GM18519 (cell line): Measurements from ENCODE around the gene DOCK11.

Experiments
- ATAC-seq: cut with Tn5 transposase; IDR thresholded peaks from one replicate; pipeline ENCODE4 v1.9.1; 2021; ENCODE audit warnings: mild to moderate bottlenecking, moderate library complexity; ENCODE audit not compliant: unreplicated experiment, low FRiP score

Gene DOCK11

DNA sequence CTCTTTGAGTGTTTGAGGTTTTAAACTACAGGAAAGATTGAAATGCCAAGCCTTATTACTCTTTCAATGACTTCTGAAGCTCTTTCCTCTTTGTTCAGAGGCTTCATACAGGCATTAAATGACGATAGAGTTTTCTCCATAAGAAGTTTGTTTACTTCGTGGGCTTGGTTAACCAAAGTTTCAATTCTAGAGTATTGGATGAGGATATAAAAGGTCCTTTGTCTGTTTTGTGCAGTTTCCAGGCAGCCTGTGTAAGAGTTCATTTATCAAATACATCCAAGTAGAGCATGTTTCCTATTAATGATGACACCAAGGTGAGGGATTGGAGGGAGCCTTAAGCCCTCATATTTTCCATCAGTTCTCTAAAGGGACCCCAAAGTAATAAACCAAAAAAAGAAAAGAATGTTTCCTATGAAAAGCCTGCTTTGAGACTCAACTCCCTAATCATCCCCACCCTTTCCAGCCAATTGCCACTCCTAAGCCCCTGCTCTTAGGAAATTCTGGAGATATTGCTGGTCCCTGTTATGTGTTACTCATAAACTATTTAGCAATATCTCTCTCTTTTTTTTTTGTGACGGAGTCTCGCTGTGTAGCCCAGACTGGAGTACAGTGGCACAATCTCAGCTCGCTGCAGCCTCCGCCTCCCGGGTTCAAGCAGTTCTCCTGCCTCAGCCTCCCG is 125.6 kb downstream of the DOCK11 start:
- ATAC-seq, result no peak

DNA sequence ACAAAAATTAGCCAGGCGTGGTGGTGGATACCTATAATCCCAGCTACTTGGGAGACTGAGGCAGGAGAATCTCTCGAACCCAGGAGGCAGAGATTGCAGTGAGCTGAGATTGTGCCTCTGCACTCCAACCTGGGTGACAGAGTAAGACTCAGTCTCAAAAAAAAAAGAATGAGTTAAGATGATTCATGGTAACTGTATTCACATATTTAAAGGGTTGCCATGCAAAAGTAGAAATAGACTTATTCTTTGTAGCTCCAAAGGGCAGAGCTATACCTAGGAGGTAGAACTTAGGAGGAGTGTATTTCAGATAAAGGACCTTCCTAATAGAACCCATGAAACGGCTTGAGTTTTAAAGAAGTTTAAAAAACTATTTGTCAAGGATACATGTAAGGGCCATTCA is 127.4 kb downstream of the DOCK11 start:
- ATAC-seq, result no peak

GRCh38 chrX:118626346-118626745 is 130.7 kb downstream of the DOCK11 start:
- ATAC-seq, result no peak

DNA sequence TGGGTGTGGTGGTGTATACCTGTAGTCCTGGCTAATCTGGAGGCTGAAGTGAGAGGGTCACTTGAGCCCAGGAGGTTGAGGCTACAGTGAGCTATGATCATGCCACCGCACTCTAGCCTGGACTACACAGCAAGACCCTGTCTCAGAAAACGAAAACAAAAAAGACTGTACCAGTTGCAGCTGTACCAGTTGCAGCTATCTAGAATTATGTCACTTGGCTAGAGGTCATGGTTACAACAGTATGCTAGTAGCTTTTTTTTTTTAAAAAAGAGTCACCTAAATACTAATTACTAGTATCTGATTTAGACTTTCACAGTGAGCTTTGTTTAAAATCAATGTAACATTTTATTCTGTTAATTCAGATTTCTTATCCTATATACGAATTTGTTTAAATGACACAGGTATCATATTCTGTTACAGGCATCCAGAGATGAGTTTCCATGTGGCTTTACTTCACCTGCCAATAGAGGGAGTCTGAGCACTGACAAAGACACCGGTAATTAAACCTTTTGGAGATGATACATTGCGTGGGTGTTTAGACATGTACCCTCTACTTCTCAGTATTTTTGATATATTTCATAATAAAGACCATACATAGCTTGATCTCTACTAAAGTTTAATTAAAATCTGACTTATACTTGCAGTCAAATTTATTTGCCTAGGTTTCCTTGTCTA is 131.6 kb downstream of the DOCK11 start:
- no peak for ATAC-seq

DNA sequence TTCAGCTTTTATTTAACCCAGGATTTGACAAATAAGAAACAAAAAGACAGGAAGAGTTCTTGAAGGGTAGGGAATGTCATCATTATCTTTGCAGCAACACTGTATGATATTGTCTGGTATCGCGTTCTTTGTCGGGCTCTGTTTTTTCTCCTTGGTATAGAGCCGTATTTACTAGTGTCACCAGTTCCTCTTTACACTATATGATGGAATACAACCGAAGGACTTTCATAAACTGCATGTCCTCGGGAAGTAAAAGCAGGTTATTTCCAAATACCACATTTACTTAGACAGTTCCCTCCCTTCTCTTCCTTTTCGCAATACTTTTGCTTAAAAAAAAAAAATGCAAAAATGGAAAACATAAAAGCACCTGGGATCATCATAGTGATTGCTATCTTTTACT is 135.2 kb downstream of the DOCK11 start:
- no peak for ATAC-seq

GRCh38 chrX:118631586-118631985 is 136.0 kb downstream of the DOCK11 start:
- no peak for ATAC-seq

DNA sequence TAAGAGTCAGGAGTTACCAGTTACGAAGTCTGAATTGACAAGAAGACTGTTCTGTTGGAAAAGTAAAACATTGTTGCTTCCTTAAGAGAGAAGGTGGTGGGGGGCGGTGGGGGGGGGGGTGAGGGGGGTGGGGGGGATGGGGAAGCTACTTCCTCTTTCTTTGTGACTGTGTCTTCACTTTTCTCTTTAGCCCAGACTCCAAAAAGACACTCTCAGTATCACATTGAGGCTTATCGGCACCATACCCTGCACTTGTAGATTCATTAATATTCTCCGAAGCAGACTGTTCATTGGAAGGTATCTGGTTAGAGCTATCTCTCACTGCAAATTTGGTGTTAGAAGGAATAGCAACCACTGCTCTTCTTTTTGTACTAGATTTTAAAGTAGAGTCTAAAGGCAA is 137.2 kb downstream of the DOCK11 start:
- ATAC-seq, result peak; percentile 74

- ATAC-seq, result no peak
Measured at GRCh38 chrX:118633530-118633929, 137.9 kb downstream of the DOCK11 start.

DNA sequence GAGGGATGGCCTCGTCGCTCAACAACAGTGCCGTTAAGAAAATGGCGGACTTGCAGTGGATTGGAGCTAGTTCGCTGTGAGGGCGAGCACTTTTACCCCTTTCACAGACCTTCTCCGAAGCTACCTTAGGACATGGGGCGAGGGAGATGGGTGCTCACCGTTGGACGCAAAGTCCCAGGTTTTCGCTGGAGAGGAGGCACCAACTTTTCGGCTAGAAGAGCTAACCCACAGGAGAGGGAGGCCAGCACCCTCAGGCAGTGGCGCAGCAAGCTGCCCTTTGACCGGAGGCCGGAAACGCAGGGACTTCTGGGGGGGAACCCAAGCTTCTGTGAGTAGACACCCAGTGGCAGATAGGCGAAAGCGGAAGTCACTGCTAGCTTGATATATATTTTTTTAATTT is 138.7 kb downstream of the DOCK11 start:
- no peak for ATAC-seq

- ATAC-seq, result no peak
Measured at GRCh38 chrX:118637997-118638396, 142.4 kb downstream of the DOCK11 start.

DNA sequence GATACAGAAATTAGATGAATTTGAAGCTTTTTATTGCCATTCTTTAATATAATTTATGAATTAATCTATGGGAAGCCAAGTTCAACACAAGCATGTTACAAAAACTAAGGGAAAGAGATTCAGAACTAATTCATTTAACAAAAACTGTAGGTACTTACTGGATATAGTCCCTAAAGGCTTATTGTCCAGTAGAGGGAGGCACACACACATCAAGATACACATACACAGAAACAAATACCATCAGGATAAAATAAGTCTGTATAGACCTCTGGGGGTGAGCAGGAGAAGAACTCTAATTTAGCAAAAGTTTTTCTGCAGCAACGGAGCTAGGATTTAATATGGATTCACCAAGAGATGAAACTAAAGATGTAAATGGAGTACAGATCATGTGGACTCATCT is 148.8 kb downstream of the DOCK11 start:
- no peak for ATAC-seq

DNA sequence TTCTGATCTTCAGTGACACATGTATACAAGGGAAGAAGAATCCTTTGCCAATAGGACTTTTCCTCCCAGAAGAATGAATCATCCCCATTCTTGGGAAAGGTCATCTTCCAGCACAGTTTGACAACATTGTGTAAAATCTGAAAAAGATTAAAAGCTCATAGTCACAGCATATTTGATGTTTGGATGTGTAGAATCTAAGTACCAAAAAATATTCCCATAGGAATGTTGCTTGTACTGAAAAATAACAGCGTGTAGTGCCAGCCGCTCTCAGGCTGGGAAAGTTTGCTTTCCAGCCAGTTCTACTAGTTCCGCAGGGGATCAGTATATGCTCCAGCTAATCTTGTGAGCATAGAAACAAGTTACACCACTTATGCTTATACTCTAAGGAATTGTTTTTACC is 157.1 kb downstream of the DOCK11 start:
- no peak for ATAC-seq

DNA sequence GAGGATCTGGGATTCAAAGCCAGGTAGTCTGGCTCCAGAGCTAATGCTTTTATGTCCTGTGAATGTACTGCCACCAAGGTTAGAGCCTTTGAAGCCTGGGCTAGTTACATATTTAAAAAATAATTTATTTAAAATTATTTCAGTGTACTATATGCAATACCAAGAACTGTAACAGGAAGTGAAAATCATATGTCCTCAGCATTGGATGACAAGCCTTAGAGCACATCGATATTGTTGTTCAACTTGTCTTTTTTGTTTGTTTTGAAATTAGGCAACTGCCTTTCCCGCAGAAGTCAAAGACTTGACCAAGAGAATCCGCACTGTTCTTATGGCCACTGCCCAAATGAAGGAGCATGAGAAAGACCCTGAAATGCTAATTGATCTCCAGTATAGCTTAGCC is 158.7 kb downstream of the DOCK11 start:
- no peak for ATAC-seq

GRCh38 chrX:118655561-118656246 is 160.1 kb downstream of the DOCK11 start:
- no peak for ATAC-seq

DNA sequence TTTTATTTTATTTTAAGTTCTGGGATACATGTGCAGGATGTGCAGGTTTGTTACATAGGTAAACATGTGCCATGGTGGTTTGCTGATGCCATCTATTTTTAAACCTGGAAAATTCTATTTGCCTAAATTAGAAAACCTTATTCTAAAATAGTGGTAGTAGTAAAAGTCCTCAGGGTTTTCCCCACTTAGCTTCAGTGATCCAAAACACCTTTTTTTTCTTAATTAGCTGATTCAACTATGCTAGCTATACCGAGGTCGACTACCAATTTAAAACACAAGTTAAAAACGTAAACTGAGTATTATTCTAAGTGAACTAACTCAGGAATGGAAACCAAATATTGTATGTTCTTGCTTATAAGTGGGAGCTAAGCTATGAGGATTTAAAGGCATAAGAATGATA is 161.8 kb downstream of the DOCK11 start:
- ATAC-seq, result no peak

DNA sequence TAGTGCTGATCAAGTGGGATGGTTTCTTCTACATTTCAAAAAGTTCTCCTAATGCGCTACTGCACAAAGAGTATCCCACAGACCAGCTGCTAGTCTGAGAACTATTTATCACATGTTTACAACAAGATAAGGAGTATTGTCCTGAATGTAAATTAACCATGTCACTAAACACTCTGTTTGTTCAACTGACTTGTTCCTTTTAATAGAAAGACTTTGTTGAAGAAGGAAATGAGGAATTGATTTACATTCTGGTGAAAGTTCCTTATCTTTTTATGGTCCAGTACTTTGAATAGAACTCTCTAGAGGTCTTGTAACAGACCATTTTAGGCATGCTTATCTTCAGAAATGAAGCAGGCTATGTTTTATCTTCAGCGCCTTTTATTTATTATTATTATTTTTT is 164.5 kb downstream of the DOCK11 start:
- ATAC-seq, result no peak

- ATAC-seq, result no peak
Measured at GRCh38 chrX:118665204-118665603, 169.6 kb downstream of the DOCK11 start.

- no peak for ATAC-seq
Measured at GRCh38 chrX:118666521-118666920, 170.9 kb downstream of the DOCK11 start.

DNA sequence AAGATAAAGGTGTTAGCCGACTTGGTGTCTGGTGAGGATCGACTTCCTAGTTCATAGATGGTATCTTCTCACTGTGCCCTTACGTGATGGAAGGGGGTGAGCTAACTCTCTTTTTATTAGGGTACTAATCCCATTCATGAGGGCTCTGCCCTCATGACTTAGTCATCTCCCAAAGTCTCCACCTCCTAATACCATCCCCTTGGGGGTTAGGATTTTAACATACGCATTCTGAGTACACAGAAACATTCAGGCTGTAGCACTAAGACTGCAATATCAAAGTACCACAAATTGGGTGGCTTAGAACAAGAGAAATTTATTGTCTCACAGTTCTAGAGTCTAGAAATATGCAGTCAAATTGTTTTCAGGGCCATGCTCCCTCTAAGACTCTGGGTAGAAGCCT is 173.8 kb downstream of the DOCK11 start:
- ATAC-seq, result no peak

GRCh38 chrX:118675326-118675965 is 179.8 kb downstream of the DOCK11 start:
- ATAC-seq, result no peak

DNA sequence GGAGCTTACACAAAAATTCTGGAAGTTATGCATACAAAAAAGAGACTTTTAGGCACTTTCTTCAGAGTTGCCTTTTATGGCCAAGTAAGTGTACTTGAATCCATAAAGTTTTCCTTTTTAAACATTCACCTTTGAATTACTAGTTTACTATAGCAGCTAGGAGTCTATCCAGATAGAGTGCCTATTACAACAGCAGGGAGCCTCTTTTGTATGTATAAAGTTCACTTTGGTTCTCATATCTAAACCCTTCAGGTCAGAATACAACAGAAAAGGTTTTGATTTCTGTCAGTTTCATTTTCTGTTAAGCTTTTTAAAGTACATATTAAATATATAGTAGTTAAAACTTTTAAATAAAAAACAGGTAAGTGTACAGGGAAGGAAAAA is 180.3 kb downstream of the DOCK11 start:
- ATAC-seq, result no peak
